ENCODE data around the gene STAT2. TPM values are rescaled to one million over a fixed set of nuclear protein-coding genes. Genes with fewer than 3 reads are reported as not detected.

Gene STAT2
- total and polyA plus RNA-seq, 10 of the 15 experiments (the other 5 are each of a cell fraction or from before 2014, with no cell fraction given), result 16.9 to 106 (median 77.9) TPM

DNA sequence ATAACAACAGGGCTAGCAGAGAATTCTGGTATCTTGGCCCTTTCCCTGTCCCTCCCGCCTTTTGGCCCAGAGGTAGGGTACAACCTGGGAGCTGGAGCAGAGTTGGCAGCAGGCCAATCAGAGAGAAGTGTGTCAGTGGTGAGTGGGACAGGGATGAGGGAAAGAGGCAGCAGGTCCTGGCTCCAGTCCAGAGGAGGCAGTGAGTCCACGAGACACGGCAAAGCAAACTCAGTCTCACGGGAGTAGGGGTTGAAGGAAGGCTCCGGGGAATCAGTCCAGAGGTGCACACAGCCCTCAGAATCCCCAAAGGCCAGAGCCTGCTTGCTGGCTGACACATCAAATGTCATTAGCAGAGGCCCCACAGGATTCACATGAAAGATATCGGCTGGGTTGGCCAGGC, 33.4 kb downstream of the STAT2 start:
- no peak overlapping the region for H2AFZ ChIP-seq (ENCODE audit: control insufficient read depth, low read depth, low read length)
- no peaks in the 10 kb centered on the region for H4K20me1 ChIP-seq (ENCODE audit: control insufficient read depth, insufficient read depth)
- FAIRE-seq (no peak), ATAC-seq (no peak), DNase-seq (ENCODE audit: low read depth, low spot score) (no peak)
- in situ Hi-C loops (cut with MboI), result no loop called here
- ChIA-PET POLR2A (interaction anchor here (0.6 to 1.4 kb wide), 2 partner anchors 9 to 32 kb away, joined by 3 to 4 read pairs; no protein-coding TSS in a partner anchor), CTCF (interaction anchor here (2.5 kb wide), 1 partner anchor 137 kb away, joined by 6 read pairs; no protein-coding TSS in a partner anchor), RAD21 (ENCODE audit: unreplicated experiment) (no interaction called here), SMC1A (ENCODE audit: uncharacterized antibody, unreplicated experiment) (interaction anchor here (0.7 kb wide), 1 partner anchor 137 kb away, joined by 4 read pairs; no protein-coding TSS in a partner anchor)
- no TSS peak for BruUV-seq (replicated peaks)
- H3K9me3 ChIP-seq (replicated peaks; ENCODE audit: control insufficient read depth, insufficient read depth, low read length), result no peaks in the 10 kb centered on the region
- H3K27me3 ChIP-seq (replicated peaks in 1 of 2; ENCODE audit: control insufficient read depth in 2 of 2, insufficient read depth in 2 of 2, low read length in 1 of 2), result no peaks in the 10 kb centered on the region
- no peak overlapping the region for H3K9ac ChIP-seq (ENCODE audit: control insufficient read depth, insufficient read depth, low read length)
- H3K4me3 ChIP-seq, result no peak overlapping the region
- H3K4me2 ChIP-seq (ENCODE audit: control insufficient read depth, insufficient read depth), result no peak overlapping the region
- intact Hi-C loops (cut with micrococcal nuclease; ENCODE audit: unreplicated experiment), result no loop called here
- H3K4me1 ChIP-seq (ENCODE audit: control insufficient read depth, insufficient read depth, low read length), result no peaks in the 10 kb centered on the region
- peaks cover 0 to 16% of the 10 kb centered on the region in 2 experiments; a peak in 3 of 4 replicates for H3K36me3 ChIP-seq (ENCODE audit: control insufficient read depth in 2 of 2, insufficient read depth in 2 of 2, low read length in 1 of 2)
- H3K79me2 ChIP-seq (ENCODE audit: control insufficient read depth, insufficient read depth, low read length), result no peaks in the 10 kb centered on the region
- H3K27ac ChIP-seq (ENCODE audit: control insufficient read depth, insufficient read depth), result no peak overlapping the region
- 100% methylated on average over 6 of the region's 6 CpGs for WGBS (ENCODE audit: insufficient coverage, insufficient replicate concordance, low lambda C conversion rate, missing lambda C conversion rate)
- TF ChIP-seq GABPA (IDR thresholded peaks at IDR 0.05; ENCODE audit: low read depth) (no peak), POLR2A (IDR thresholded peaks at IDR 0.05; ENCODE audit: low read depth, low read length) (no peak), ASH2L (IDR thresholded peaks at IDR 0.05; ENCODE audit: borderline replicate concordance, low read depth) (no peak), NBN (IDR thresholded peaks at IDR 0.05) (no peak), WRNIP1 (IDR thresholded peaks at IDR 0.05; ENCODE audit: borderline replicate concordance, low read depth, low read length) (no peak), POLR2AphosphoS5 (IDR thresholded peaks at IDR 0.05; ENCODE audit: low read length) (no peak), FOXM1 (IDR thresholded peaks at IDR 0.05; ENCODE audit: low read depth, low read length) (no peak), BCL11A (IDR thresholded peaks at IDR 0.05; ENCODE audit: low read depth, low read length) (no peak), KLF5 (IDR thresholded peaks at IDR 0.05; ENCODE audit: partially characterized antibody) (no peak), SP1 (IDR thresholded peaks at IDR 0.05; ENCODE audit: low read depth, low read length) (no peak), CHD1 (IDR thresholded peaks at IDR 0.05; ENCODE audit: low read depth, low read length) (no peak)
- TF ChIP-seq, protein P1, sequence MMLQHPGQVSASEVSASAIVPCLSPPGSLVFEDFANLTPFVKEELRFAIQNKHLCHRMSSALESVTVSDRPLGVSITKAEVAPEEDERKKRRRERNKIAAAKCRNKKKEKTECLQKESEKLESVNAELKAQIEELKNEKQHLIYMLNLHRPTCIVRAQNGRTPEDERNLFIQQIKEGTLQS (IDR thresholded peaks at IDR 0.05; ENCODE audit: borderline replicate concordance, extremely low read depth, low read depth, low read length), result no peak
- TF ChIP-seq, protein P2, sequence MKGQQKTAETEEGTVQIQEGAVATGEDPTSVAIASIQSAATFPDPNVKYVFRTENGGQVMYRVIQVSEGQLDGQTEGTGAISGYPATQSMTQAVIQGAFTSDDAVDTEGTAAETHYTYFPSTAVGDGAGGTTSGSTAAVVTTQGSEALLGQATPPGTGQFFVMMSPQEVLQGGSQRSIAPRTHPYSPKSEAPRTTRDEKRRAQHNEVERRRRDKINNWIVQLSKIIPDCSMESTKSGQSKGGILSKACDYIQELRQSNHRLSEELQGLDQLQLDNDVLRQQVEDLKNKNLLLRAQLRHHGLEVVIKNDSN (IDR thresholded peaks at IDR 0.05; ENCODE audit: borderline replicate concordance, extremely low read length, insufficient read depth, low read depth, low read length), result no peak
- TF ChIP-seq, protein P3, sequence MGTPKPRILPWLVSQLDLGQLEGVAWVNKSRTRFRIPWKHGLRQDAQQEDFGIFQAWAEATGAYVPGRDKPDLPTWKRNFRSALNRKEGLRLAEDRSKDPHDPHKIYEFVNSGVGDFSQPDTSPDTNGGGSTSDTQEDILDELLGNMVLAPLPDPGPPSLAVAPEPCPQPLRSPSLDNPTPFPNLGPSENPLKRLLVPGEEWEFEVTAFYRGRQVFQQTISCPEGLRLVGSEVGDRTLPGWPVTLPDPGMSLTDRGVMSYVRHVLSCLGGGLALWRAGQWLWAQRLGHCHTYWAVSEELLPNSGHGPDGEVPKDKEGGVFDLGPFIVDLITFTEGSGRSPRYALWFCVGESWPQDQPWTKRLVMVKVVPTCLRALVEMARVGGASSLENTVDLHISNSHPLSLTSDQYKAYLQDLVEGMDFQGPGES (IDR thresholded peaks at IDR 0.05), result no peak
- TF ChIP-seq, protein P4, sequence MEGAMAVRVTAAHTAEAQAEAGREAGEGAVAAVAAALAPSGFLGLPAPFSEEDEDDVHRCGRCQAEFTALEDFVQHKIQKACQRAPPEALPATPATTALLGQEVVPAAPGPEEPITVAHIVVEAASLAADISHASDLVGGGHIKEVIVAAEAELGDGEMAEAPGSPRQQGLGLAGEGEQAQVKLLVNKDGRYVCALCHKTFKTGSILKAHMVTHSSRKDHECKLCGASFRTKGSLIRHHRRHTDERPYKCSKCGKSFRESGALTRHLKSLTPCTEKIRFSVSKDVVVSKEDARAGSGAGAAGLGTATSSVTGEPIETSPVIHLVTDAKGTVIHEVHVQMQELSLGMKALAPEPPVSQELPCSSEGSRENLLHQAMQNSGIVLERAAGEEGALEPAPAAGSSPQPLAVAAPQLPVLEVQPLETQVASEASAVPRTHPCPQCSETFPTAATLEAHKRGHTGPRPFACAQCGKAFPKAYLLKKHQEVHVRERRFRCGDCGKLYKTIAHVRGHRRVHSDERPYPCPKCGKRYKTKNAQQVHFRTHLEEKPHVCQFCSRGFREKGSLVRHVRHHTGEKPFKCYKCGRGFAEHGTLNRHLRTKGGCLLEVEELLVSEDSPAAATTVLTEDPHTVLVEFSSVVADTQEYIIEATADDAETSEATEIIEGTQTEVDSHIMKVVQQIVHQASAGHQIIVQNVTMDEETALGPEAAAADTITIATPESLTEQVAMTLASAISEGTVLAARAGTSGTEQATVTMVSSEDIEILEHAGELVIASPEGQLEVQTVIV (IDR thresholded peaks at IDR 0.05; ENCODE audit: borderline replicate concordance, partially characterized antibody), result no peak
- TF ChIP-seq, protein P5, sequence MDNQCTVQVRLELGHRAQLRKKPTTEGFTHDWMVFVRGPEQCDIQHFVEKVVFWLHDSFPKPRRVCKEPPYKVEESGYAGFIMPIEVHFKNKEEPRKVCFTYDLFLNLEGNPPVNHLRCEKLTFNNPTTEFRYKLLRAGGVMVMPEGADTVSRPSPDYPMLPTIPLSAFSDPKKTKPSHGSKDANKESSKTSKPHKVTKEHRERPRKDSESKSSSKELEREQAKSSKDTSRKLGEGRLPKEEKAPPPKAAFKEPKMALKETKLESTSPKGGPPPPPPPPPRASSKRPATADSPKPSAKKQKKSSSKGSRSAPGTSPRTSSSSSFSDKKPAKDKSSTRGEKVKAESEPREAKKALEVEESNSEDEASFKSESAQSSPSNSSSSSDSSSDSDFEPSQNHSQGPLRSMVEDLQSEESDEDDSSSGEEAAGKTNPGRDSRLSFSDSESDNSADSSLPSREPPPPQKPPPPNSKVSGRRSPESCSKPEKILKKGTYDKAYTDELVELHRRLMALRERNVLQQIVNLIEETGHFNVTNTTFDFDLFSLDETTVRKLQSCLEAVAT (IDR thresholded peaks at IDR 0.05), result no peak
- TF ChIP-seq, protein P6, sequence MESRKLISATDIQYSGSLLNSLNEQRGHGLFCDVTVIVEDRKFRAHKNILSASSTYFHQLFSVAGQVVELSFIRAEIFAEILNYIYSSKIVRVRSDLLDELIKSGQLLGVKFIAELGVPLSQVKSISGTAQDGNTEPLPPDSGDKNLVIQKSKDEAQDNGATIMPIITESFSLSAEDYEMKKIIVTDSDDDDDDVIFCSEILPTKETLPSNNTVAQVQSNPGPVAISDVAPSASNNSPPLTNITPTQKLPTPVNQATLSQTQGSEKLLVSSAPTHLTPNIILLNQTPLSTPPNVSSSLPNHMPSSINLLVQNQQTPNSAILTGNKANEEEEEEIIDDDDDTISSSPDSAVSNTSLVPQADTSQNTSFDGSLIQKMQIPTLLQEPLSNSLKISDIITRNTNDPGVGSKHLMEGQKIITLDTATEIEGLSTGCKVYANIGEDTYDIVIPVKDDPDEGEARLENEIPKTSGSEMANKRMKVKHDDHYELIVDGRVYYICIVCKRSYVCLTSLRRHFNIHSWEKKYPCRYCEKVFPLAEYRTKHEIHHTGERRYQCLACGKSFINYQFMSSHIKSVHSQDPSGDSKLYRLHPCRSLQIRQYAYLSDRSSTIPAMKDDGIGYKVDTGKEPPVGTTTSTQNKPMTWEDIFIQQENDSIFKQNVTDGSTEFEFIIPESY (IDR thresholded peaks at IDR 0.05), result no peak

All from GM12878 (cell line).